Measurements from ENCODE around the gene SCAI.
"Not testable (repeated sequence)": the region's sequence is repeated elsewhere in the genome, so short reads cannot be mapped to it uniquely, and the experiment has no call there.

Gene SCAI

GRCh38 chr9:125024917-125025316 is 118.4 kb downstream of the SCAI start:
- Histone ChIP-seq H3K4me3 (ENCODE audit: insufficient read depth, low read length, poor library complexity, severe bottlenecking) (no peak overlapping the region), H4K20me1 (ENCODE audit: low read depth, low read length) (no peaks in the 10 kb centered on the region), H3K27me3 (ENCODE audit: low read length) (no peaks in the 10 kb centered on the region), H3F3A (ENCODE audit: insufficient read depth) (no peaks in the 10 kb centered on the region), H3K79me2 (ENCODE audit: insufficient read depth, low read length) (no peaks in the 10 kb centered on the region), H3K9me3 (ENCODE audit: insufficient read depth, low read length) (no peaks in the 10 kb centered on the region), H3K4me2 (ENCODE audit: low read depth, low read length, poor library complexity, severe bottlenecking) (no peak overlapping the region), H2AFZ (ENCODE audit: low read depth, low read length, severe bottlenecking) (no peak overlapping the region), H3K9me2 (replicated peaks; ENCODE audit: insufficient read depth, low read length) (no peaks in the 10 kb centered on the region), H3K27ac (ENCODE audit: low read depth, low read length) (no peak overlapping the region), H3K36me3 (ENCODE audit: low read length) (peaks cover 17% of the 10 kb centered on the region; the same call in 1 of the 2 replicates), H3K9ac (ENCODE audit: low read length) (no peak overlapping the region)
- TF ChIP-seq CTCF (IDR thresholded peaks at IDR 0.05; ENCODE audit: insufficient read depth, low read length, poor library complexity, severe bottlenecking) = no peak
- no peak for TF ChIP-seq EZH2phosphoT487 (conservative IDR thresholded peaks at IDR 0.05; ENCODE audit: low read length)

- H3K36me3 ChIP-seq (ENCODE audit: low read length) = peaks cover 20% of the 10 kb centered on the region; the same call in 1 of the 2 replicates
- H3K27me3 ChIP-seq (ENCODE audit: low read length) = no peaks in the 10 kb centered on the region
- TF ChIP-seq CTCF (IDR thresholded peaks at IDR 0.05; ENCODE audit: insufficient read depth, low read length, poor library complexity, severe bottlenecking) (no peak), EZH2phosphoT487 (conservative IDR thresholded peaks at IDR 0.05; ENCODE audit: low read length) (no peak)
- no peak overlapping the region for H3K4me2 ChIP-seq (ENCODE audit: low read depth, low read length, poor library complexity, severe bottlenecking)
- no peaks in the 10 kb centered on the region for H3K9me3 ChIP-seq (ENCODE audit: insufficient read depth, low read length)
- no peak overlapping the region for H3K27ac ChIP-seq (ENCODE audit: low read depth, low read length)
- H3F3A ChIP-seq (ENCODE audit: insufficient read depth) = peaks cover 5% of the 10 kb centered on the region; the same call in 1 of the 2 replicates
- no peak overlapping the region for H3K9ac ChIP-seq (ENCODE audit: low read length)
- H2AFZ ChIP-seq (ENCODE audit: low read depth, low read length, severe bottlenecking) = no peak overlapping the region
- no peaks in the 10 kb centered on the region for H3K9me2 ChIP-seq (replicated peaks; ENCODE audit: insufficient read depth, low read length)
- H4K20me1 ChIP-seq (ENCODE audit: low read depth, low read length) = no peaks in the 10 kb centered on the region
- H3K79me2 ChIP-seq (ENCODE audit: insufficient read depth, low read length) = no peaks in the 10 kb centered on the region
- H3K4me3 ChIP-seq (ENCODE audit: insufficient read depth, low read length, poor library complexity, severe bottlenecking) = no peak overlapping the region
Measured at GRCh38 chr9:125021069-125021468, 122.3 kb downstream of the SCAI start.

- not testable (repeated sequence) for H3K36me3 ChIP-seq (ENCODE audit: low read length); H3F3A ChIP-seq (ENCODE audit: insufficient read depth); H3K27me3 ChIP-seq (ENCODE audit: low read length); H3K79me2 ChIP-seq (ENCODE audit: insufficient read depth, low read length); H4K20me1 ChIP-seq (ENCODE audit: low read depth, low read length); H2AFZ ChIP-seq (ENCODE audit: low read depth, low read length, severe bottlenecking); H3K4me2 ChIP-seq (ENCODE audit: low read depth, low read length, poor library complexity, severe bottlenecking); H3K27ac ChIP-seq (ENCODE audit: low read depth, low read length); H3K9ac ChIP-seq (ENCODE audit: low read length); H3K9me3 ChIP-seq (ENCODE audit: insufficient read depth, low read length); H3K9me2 ChIP-seq (replicated peaks; ENCODE audit: insufficient read depth, low read length); H3K4me3 ChIP-seq (ENCODE audit: insufficient read depth, low read length, poor library complexity, severe bottlenecking)
Measured at GRCh38 chr9:125015655-125016054, 127.7 kb downstream of the SCAI start.

GRCh38 chr9:125012013-125012412 is 131.3 kb downstream of the SCAI start:
- not testable (repeated sequence) for H3F3A ChIP-seq (ENCODE audit: insufficient read depth); H3K27ac ChIP-seq (ENCODE audit: low read depth, low read length); H3K36me3 ChIP-seq (ENCODE audit: low read length); H3K4me3 ChIP-seq (ENCODE audit: insufficient read depth, low read length, poor library complexity, severe bottlenecking); H3K9me2 ChIP-seq (replicated peaks; ENCODE audit: insufficient read depth, low read length); H4K20me1 ChIP-seq (ENCODE audit: low read depth, low read length); H3K9me3 ChIP-seq (ENCODE audit: insufficient read depth, low read length); H2AFZ ChIP-seq (ENCODE audit: low read depth, low read length, severe bottlenecking); H3K27me3 ChIP-seq (ENCODE audit: low read length); H3K9ac ChIP-seq (ENCODE audit: low read length); H3K4me2 ChIP-seq (ENCODE audit: low read depth, low read length, poor library complexity, severe bottlenecking); H3K79me2 ChIP-seq (ENCODE audit: insufficient read depth, low read length)

All from SU-DHL-6 (cell line).